ENCODE measurements around the gene DBT.

DNA sequence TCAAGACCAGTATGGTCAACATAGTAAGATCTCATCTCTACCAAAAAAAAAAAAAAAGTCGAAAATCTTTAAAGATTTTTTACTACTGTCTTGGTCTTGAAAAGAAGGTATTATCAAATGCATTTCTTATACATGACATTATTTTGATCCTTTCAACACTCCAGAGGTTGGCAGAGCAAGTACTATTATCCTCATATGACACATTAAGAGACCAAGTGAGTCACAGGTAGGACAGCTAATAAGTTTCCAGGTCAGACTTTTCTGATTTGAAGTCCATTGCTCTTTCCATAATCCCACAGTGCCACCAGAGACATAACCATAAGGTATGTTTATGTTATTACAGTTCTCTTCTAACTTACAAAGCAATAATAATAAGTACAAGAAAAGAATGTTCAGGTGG lies 15.2 kb downstream of the DBT start:
- TF ChIP-seq BHLHE40 (IDR thresholded peaks at IDR 0.05; ENCODE audit: borderline replicate concordance) (no peak), FOXK2 (IDR thresholded peaks at IDR 0.05) (no peak), ARNT (IDR thresholded peaks at IDR 0.05) (no peak), CTBP1 (IDR thresholded peaks at IDR 0.05; ENCODE audit: borderline replicate concordance) (no peak), FOXA1 (IDR thresholded peaks at IDR 0.05) (no peak), SUZ12 (IDR thresholded peaks at IDR 0.05) (no peak), SP1 (IDR thresholded peaks at IDR 0.05) (no peak), NFRKB (IDR thresholded peaks at IDR 0.05) (no peak), FOXM1 (IDR thresholded peaks at IDR 0.05; ENCODE audit: borderline replicate concordance) (no peak), LEF1 (IDR thresholded peaks at IDR 0.05; ENCODE audit: borderline replicate concordance) (no peak)
- TF ChIP-seq, protein P1, sequence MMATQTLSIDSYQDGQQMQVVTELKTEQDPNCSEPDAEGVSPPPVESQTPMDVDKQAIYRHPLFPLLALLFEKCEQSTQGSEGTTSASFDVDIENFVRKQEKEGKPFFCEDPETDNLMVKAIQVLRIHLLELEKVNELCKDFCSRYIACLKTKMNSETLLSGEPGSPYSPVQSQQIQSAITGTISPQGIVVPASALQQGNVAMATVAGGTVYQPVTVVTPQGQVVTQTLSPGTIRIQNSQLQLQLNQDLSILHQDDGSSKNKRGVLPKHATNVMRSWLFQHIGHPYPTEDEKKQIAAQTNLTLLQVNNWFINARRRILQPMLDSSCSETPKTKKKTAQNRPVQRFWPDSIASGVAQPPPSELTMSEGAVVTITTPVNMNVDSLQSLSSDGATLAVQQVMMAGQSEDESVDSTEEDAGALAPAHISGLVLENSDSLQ (IDR thresholded peaks at IDR 0.05): no peak

Data from HEK293T (cell line).